Fibroblast of lung (primary cell): Measurements from ENCODE around the gene KRT34. TPM values are rescaled to one million over a fixed set of nuclear protein-coding genes. Genes with fewer than 3 reads are reported as not detected.

Experiments
- DNase-seq, 2 donors: peaks; one replicate each; pipeline versions ENCODE4 v3.0.0 to v3.0.0-alpha.2; 2010; ENCODE audit warnings: low read depth in 2 of 2
- H2AFZ ChIP-seq: 2 replicates; pipeline ENCODE4 v1.5.1; 2012; ENCODE audit warnings: low read length, control low read depth, inconsistent platforms
- H3K27ac ChIP-seq: 2 replicates; pipeline ENCODE4 v1.5.1; 2011; ENCODE audit warnings: low read length, control low read depth; ENCODE audit not compliant: insufficient read depth
- H3K27me3 ChIP-seq: 2 replicates; pipeline ENCODE4 v1.5.1; 2011; ENCODE audit warnings: mild to moderate bottlenecking, low read length; ENCODE audit not compliant: control insufficient read depth, insufficient read depth
- H3K36me3 ChIP-seq: 2 replicates; pipeline ENCODE4 v1.5.1; 2011; ENCODE audit warnings: low read length; ENCODE audit not compliant: control insufficient read depth, insufficient read depth
- H3K4me1 ChIP-seq: 2 replicates; pipeline ENCODE4 v1.5.1; 2011; ENCODE audit warnings: low read length; ENCODE audit not compliant: control insufficient read depth, insufficient read depth; ENCODE audit errors: extremely low read depth
- H3K4me2 ChIP-seq: 2 replicates; pipeline ENCODE4 v1.5.1; 2011; ENCODE audit warnings: low read length, control low read depth; ENCODE audit not compliant: insufficient read depth; ENCODE audit errors: extremely low read depth
- H3K4me3 ChIP-seq, 4 experiments: fragments of 200-600 bp in 1 of 4; sonication (generic) in 1 of 4; replicated peaks in 1 of 4; 2 replicates each; pipeline ENCODE4 v1.5.1; 2011 to 2016; ENCODE audit warnings: low read length in 4 of 4, low read depth in 3 of 4, mild to moderate bottlenecking in 3 of 4, control low read depth in 2 of 4, inconsistent platforms in 1 of 4, mixed read lengths in 1 of 4; ENCODE audit not compliant: insufficient read depth in 1 of 4; ENCODE audit errors: control extremely low read depth in 1 of 4
- H3K79me2 ChIP-seq: 2 replicates; pipeline ENCODE4 v1.5.1; 2012; ENCODE audit warnings: mild to moderate bottlenecking, low read length, inconsistent platforms; ENCODE audit not compliant: control insufficient read depth, insufficient read depth
- H3K9ac ChIP-seq: 2 replicates; pipeline ENCODE4 v1.5.1; 2011; ENCODE audit warnings: mild to moderate bottlenecking, low read length, control low read depth; ENCODE audit not compliant: insufficient read depth
- H3K9me3 ChIP-seq: 2 replicates; pipeline ENCODE4 v1.5.1; 2012; ENCODE audit warnings: low read depth, low read length; ENCODE audit not compliant: control insufficient read depth, insufficient read depth
- H4K20me1 ChIP-seq: 2 replicates; pipeline ENCODE4 v1.5.1; 2011; ENCODE audit warnings: low read length; ENCODE audit not compliant: control insufficient read depth, insufficient read depth; ENCODE audit errors: extremely low read depth
- EZH2 ChIP-seq: IDR thresholded peaks from 2 replicates; pipeline ENCODE4 v1.5.1; 2012; ENCODE audit warnings: low read length, control low read depth, mild to moderate bottlenecking; ENCODE audit errors: missing control alignments
- polyA plus RNA-seq, 2 donors: library from polyadenylated mRNA; depleted of rRNA in 1 of 2; stranded (reverse) in 1 of 2; unstranded in 1 of 2; fragments of >200 nt; gene quantifications; 2 replicates each; pipeline ENCODE4 v1.2.1, GENCODE V29; 2011 to 2012; ENCODE audit warnings: missing spikeins in 1 of 2
- total RNA-seq: library from RNA; depleted of rRNA; stranded (reverse); fragments of >200 nt; gene quantifications from 2 replicates; pipeline ENCODE4 v1.2.1, GENCODE V29; 2014
- TF ChIP-seq, protein P1 (sequence below), 2 donors: IDR thresholded peaks in 1 of 2; conservative IDR thresholded peaks in 1 of 2; 1 replicate in 1 of 2; 2 replicates in 1 of 2; pipeline ENCODE4 v1.5.1; 2011 to 2012; ENCODE audit warnings: low read length in 2 of 2, control low read depth in 1 of 2, inconsistent platforms in 1 of 2, low read depth in 1 of 2, mild to moderate bottlenecking in 1 of 2

The KRT34 gene
- total and polyA plus RNA-seq, 2 donors (not counting 1 experiment from before 2014, with no cell fraction given): under 0.01 to 1.00 TPM

DNA sequence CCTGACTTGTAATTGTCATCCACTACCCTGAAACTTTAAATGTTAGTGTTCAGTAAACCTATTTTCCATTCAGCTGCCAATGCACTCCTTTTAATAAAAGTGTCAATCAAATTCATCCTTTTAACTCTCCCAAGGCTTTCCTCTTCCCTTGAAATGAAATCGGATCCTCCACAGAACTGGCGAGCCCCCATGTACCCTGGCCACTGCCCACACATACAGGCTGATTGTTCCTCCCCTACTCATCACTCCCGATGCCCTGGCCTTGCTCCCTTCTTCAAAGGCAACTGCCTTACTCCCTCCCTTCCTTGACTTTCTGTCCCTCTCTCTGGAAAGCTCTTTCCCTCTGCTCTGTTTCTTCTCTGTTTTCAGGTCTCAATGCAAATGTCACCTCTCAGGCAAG lies 39.1 kb downstream of the KRT34 start:
- Histone ChIP-seq H3K4me1 (no peaks in the 10 kb centered on the region), H3K79me2 (no peaks in the 10 kb centered on the region), H3K27me3 (peaks cover 10% of the 10 kb centered on the region), H3K4me3 (no peak overlapping the region), H3K27ac (no peak overlapping the region), H3K4me2 (no peak overlapping the region), H3K36me3 (no peaks in the 10 kb centered on the region), H4K20me1 (no peaks in the 10 kb centered on the region), H3K9ac (no peak overlapping the region), H3K9me3 (no peaks in the 10 kb centered on the region), H2AFZ (no peak overlapping the region)
- TF ChIP-seq, protein P1, sequence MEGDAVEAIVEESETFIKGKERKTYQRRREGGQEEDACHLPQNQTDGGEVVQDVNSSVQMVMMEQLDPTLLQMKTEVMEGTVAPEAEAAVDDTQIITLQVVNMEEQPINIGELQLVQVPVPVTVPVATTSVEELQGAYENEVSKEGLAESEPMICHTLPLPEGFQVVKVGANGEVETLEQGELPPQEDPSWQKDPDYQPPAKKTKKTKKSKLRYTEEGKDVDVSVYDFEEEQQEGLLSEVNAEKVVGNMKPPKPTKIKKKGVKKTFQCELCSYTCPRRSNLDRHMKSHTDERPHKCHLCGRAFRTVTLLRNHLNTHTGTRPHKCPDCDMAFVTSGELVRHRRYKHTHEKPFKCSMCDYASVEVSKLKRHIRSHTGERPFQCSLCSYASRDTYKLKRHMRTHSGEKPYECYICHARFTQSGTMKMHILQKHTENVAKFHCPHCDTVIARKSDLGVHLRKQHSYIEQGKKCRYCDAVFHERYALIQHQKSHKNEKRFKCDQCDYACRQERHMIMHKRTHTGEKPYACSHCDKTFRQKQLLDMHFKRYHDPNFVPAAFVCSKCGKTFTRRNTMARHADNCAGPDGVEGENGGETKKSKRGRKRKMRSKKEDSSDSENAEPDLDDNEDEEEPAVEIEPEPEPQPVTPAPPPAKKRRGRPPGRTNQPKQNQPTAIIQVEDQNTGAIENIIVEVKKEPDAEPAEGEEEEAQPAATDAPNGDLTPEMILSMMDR (conservative IDR thresholded peaks at IDR 0.05 in 1 of 2, IDR thresholded peaks at IDR 0.05 in 1 of 2; ENCODE audit: low read depth in 1 of 2, low read length in 2 of 2): no peak
- no peak for TF ChIP-seq EZH2
- no peak for DNase-seq

- H3K79me2 ChIP-seq: no peaks in the 10 kb centered on the region
- TF ChIP-seq, protein P1 (conservative IDR thresholded peaks at IDR 0.05 in 1 of 2, IDR thresholded peaks at IDR 0.05 in 1 of 2; ENCODE audit: low read depth in 1 of 2, low read length in 2 of 2): no peak
- TF ChIP-seq EZH2: no peak
- H4K20me1 ChIP-seq: no peaks in the 10 kb centered on the region
- H3K4me3 ChIP-seq: no peak overlapping the region
- no peak overlapping the region for H3K4me2 ChIP-seq
- no peaks in the 10 kb centered on the region for H3K36me3 ChIP-seq
- no peak overlapping the region for H3K9ac ChIP-seq
- H3K27me3 ChIP-seq: peaks cover 11% of the 10 kb centered on the region
- H3K9me3 ChIP-seq: no peaks in the 10 kb centered on the region
- H3K4me1 ChIP-seq: no peaks in the 10 kb centered on the region
- no peak overlapping the region for H2AFZ ChIP-seq
- no peak for DNase-seq
- no peak overlapping the region for H3K27ac ChIP-seq
Measured at GRCh38 chr17:41340934-41341861, 40.9 kb downstream of the KRT34 start.

DNA sequence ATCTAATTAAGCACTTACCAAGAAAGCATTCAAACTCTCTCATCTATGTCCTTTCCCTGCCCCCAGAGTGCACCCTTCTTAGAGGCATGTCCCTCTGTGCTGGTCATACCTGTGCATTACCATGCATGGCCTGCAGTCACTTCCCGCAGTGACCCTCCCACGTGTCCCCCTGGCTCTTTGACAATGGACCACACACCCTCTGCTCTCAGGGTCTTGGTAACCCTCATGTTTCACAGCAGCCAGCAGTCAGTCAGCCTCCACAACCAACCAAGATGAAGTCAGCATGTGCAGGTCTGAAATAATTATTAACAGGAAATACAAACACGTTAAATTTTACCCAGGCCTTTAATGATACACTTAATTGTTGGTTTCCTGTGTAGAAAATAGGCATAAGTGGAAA lies 41.6 kb downstream of the KRT34 start:
- no peaks in the 10 kb centered on the region for H3K4me1 ChIP-seq
- TF ChIP-seq, protein P1 (conservative IDR thresholded peaks at IDR 0.05 in 1 of 2, IDR thresholded peaks at IDR 0.05 in 1 of 2; ENCODE audit: low read depth in 1 of 2, low read length in 2 of 2): no peak
- no peak for TF ChIP-seq EZH2
- H3K9ac ChIP-seq: no peak overlapping the region
- DNase-seq: no peak
- H3K79me2 ChIP-seq: no peaks in the 10 kb centered on the region
- no peaks in the 10 kb centered on the region for H4K20me1 ChIP-seq
- no peak overlapping the region for H2AFZ ChIP-seq
- no peak overlapping the region for H3K4me3 ChIP-seq
- H3K27ac ChIP-seq: no peak overlapping the region
- H3K9me3 ChIP-seq: no peaks in the 10 kb centered on the region
- H3K36me3 ChIP-seq: no peaks in the 10 kb centered on the region
- peaks cover 13% of the 10 kb centered on the region for H3K27me3 ChIP-seq
- H3K4me2 ChIP-seq: no peak overlapping the region
